ENCODE measurements around the gene LAMTOR4.
A peak's percentile ranks its signal among the peaks of the same experiment; 100 is the strongest.
"Not testable (repeated sequence)": the region's sequence is repeated elsewhere in the genome, so short reads cannot be mapped to it uniquely, and the experiment has no call there.

The LAMTOR4 gene

GRCh38 chr7:100173806-100174495, 25.2 kb downstream of the LAMTOR4 start:
- no peak for DNase-seq

- no peak for DNase-seq
Observed at GRCh38 chr7:100174582-100174981, 25.9 kb downstream of the LAMTOR4 start.

- no peak for DNase-seq
Observed at GRCh38 chr7:100175296-100175935, 26.7 kb downstream of the LAMTOR4 start.

- DNase-seq, result no peak
Observed at GRCh38 chr7:100176096-100177044, 27.7 kb downstream of the LAMTOR4 start.

- DNase-seq, result peak; percentile 98
Observed at GRCh38 chr7:100177045-100178001, 28.6 kb downstream of the LAMTOR4 start, which contains the start of the genes GPC2 and STAG3. TSS of gene GPC2 (minus strand) at chr7:100177381. CDS start at chr7:100177199, 182 bp downstream. TSS of gene STAG3 (plus strand) at chr7:100177918. CDS start at chr7:100180557, 2,639 bp downstream.

GRCh38 chr7:100180084-100180483, 31.4 kb downstream of the LAMTOR4 start:
- DNase-seq, result not testable (repeated sequence)

GRCh38 chr7:100182616-100183015, 33.9 kb downstream of the LAMTOR4 start:
- DNase-seq, result not testable (repeated sequence)

GRCh38 chr7:100183090-100183489, 34.4 kb downstream of the LAMTOR4 start:
- not testable (repeated sequence) for DNase-seq

- no peak for DNase-seq
Observed at GRCh38 chr7:100185726-100186125, 37.0 kb downstream of the LAMTOR4 start.

GRCh38 chr7:100189061-100189460, 40.3 kb downstream of the LAMTOR4 start:
- no peak for DNase-seq

- DNase-seq, result peak; percentile 79
Observed at GRCh38 chr7:100190048-100190711, 41.5 kb downstream of the LAMTOR4 start.

GRCh38 chr7:100191775-100192174, 43.1 kb downstream of the LAMTOR4 start:
- no peak for DNase-seq

GRCh38 chr7:100192281-100192862, 43.7 kb downstream of the LAMTOR4 start:
- not testable (repeated sequence) for DNase-seq

- no peak for DNase-seq
Observed at GRCh38 chr7:100192969-100193368, 44.3 kb downstream of the LAMTOR4 start.

- DNase-seq, result no peak
Observed at GRCh38 chr7:100195222-100195621, 46.5 kb downstream of the LAMTOR4 start.

- DNase-seq, result not testable (repeated sequence)
Observed at GRCh38 chr7:100195901-100196322, 47.2 kb downstream of the LAMTOR4 start.

- DNase-seq, result no peak
Observed at GRCh38 chr7:100198266-100198665, 49.5 kb downstream of the LAMTOR4 start.

- DNase-seq, result no peak
Observed at GRCh38 chr7:100200693-100201092, 52.0 kb downstream of the LAMTOR4 start.
